Breast epithelium (tissue), 3 donors: Measurements from ENCODE around the gene PHF19.

Source experiments
- CTCF ChIP-seq, 3 donors: fragments of 450-650 bp; IDR thresholded peaks; one replicate each; pipeline ENCODE4 v1.5.1; 2016 to 2017; ENCODE audit warnings: antibody characterized with exemption in 3 of 3, mild to moderate bottlenecking in 3 of 3, moderate library complexity in 3 of 3
- POLR2A ChIP-seq: fragments of 450-650 bp; IDR thresholded peaks from one replicate; pipeline ENCODE4 v1.6.1; 2016; ENCODE audit warnings: antibody characterized with exemption, mild to moderate bottlenecking, moderate library complexity
- POLR2AphosphoS5 ChIP-seq, 3 donors: sonication (generic); formaldehyde crosslinking; IDR thresholded peaks; one replicate each; pipeline ENCODE4 v1.6.1; 2017; ENCODE audit warnings: antibody characterized with exemption in 3 of 3

GRCh38 chr9:120910643-120911042 lies 33.7 kb upstream of the PHF19 start:
- TF ChIP-seq POLR2A: no peak
- no peak for TF ChIP-seq CTCF (IDR thresholded peaks at IDR 0.05)
- TF ChIP-seq POLR2AphosphoS5 (IDR thresholded peaks at IDR 0.05): no peak
